GM12891 (cell line): Measurements from ENCODE around the gene SIRPB2.

Experiments used
- POLR2A ChIP-seq: IDR thresholded peaks from 2 replicates; pipeline ENCODE4 v1.6.1; 2011; ENCODE audit warnings: low read depth, low read length, control low read depth
- POLR2AphosphoS5 ChIP-seq: IDR thresholded peaks from 2 replicates; pipeline ENCODE4 v1.6.1; 2011; ENCODE audit warnings: low read depth, low read length, control low read depth
- POU2F2 ChIP-seq: IDR thresholded peaks from 2 replicates; pipeline ENCODE4 v1.6.1; 2011; ENCODE audit warnings: low read depth, mild to moderate bottlenecking, control low read depth, low read length, moderate library complexity
- SPI1 ChIP-seq: IDR thresholded peaks from 2 replicates; pipeline ENCODE4 v1.6.1; 2011; ENCODE audit warnings: low read depth, low read length, control low read depth
- TAF1 ChIP-seq: IDR thresholded peaks from 2 replicates; pipeline ENCODE4 v1.6.1; 2011; ENCODE audit warnings: low read depth, low read length, control low read depth

DNA sequence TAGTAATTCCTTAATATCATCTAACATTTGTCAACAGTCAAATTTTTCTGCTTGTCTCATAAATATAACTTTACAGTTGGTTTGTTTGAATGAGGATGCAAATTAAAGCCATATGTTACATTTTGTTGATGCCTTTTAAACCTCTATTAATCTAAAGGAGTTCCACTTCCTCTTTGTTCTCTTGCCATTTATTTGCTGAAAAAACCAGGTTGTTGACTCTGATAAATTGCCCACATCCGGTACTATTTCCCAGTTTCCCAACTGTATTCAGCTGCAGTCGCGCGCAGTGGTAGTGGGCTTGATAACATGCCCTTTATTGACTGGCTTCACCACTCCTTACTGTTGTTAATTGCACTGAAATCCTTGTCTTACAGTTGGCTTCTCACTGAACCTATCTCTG is 32.8 kb upstream of the SIRPB2 start:
- TF ChIP-seq POLR2AphosphoS5 (no peak), POLR2A (no peak), SPI1 (peak; percentile 95), TAF1 (no peak), POU2F2 (no peak)
